GM23338 (cell line): Measurements from ENCODE around the gene CAND1. TPM values are rescaled to one million over a fixed set of nuclear protein-coding genes. Genes with fewer than 3 reads are reported as not detected.

Experiments used
- ATAC-seq: fragments of 200-7000 bp; cut with Tn5 transposase; 3 replicates; pipeline ENCODE4 v1.9.1; 2020
- DNase-seq: peaks from one replicate; pipeline ENCODE4 v3.0.0-alpha.2; 2015; ENCODE audit warnings: low spot score
- H2AFZ ChIP-seq: fragments of 200-600 bp; sonication (generic); 2 replicates; pipeline ENCODE4 v1.8.0; 2016; ENCODE audit warnings: antibody characterized with exemption, mild to moderate bottlenecking, moderate library complexity
- H3F3A ChIP-seq: fragments of 200-600 bp; sonication (generic); replicated peaks from 2 replicates; pipeline ENCODE4 v1.8.0; 2017; ENCODE audit warnings: antibody characterized with exemption, mixed run types, low read depth
- H3K27ac ChIP-seq: fragments of 200-600 bp; sonication (generic); 2 replicates; pipeline ENCODE4 v1.6.1; 2016; ENCODE audit warnings: low read depth
- H3K27me3 ChIP-seq: fragments of 200-600 bp; sonication (generic); 2 replicates; pipeline ENCODE4 v1.8.0; 2016; ENCODE audit warnings: mild to moderate bottlenecking, mixed run types, moderate library complexity; ENCODE audit not compliant: insufficient read depth
- H3K36me3 ChIP-seq: fragments of 200-600 bp; sonication (generic); 2 replicates; pipeline ENCODE4 v1.8.0; 2016; ENCODE audit warnings: mild to moderate bottlenecking; ENCODE audit not compliant: insufficient read depth
- H3K4me1 ChIP-seq: fragments of 200-600 bp; sonication (generic); 2 replicates; pipeline ENCODE4 v1.8.0; 2016; ENCODE audit warnings: mild to moderate bottlenecking, moderate library complexity; ENCODE audit not compliant: insufficient read depth
- H3K4me2 ChIP-seq: fragments of 200-600 bp; sonication (generic); 2 replicates; pipeline ENCODE4 v1.7.1; 2017; ENCODE audit warnings: mixed run types
- H3K4me3 ChIP-seq: fragments of 200-600 bp; sonication (generic); 2 replicates; pipeline ENCODE4 v1.6.1; 2016; ENCODE audit warnings: mixed run types
- H3K79me2 ChIP-seq: fragments of 200-600 bp; sonication (generic); replicated peaks from 2 replicates; pipeline ENCODE4 v1.8.0; 2017; ENCODE audit warnings: mild to moderate bottlenecking; ENCODE audit not compliant: insufficient read depth
- H3K9me2 ChIP-seq: fragments of 200-600 bp; sonication (generic); 2 replicates; pipeline ENCODE4 v1.8.0; 2017; ENCODE audit not compliant: insufficient read depth
- H4K20me1 ChIP-seq: fragments of 200-600 bp; sonication (generic); replicated peaks from 2 replicates; pipeline ENCODE4 v1.8.0; 2017; ENCODE audit warnings: mild to moderate bottlenecking; ENCODE audit not compliant: insufficient read depth
- H3K27ac Mint-ChIP-seq: 2 replicates; pipeline ENCODE4 v1.8.0; 2020; ENCODE audit warnings: inconsistent platforms, mild to moderate bottlenecking, moderate library complexity, mixed read lengths
- H3K27me3 Mint-ChIP-seq: 3 replicates; pipeline ENCODE4 v1.8.0; 2022; ENCODE audit warnings: low read depth, mild to moderate bottlenecking, moderate library complexity, mixed read lengths, inconsistent platforms; ENCODE audit not compliant: insufficient read depth, poor library complexity
- H3K36me3 Mint-ChIP-seq: 3 replicates; pipeline ENCODE4 v1.8.0; 2021; ENCODE audit warnings: low read depth, mild to moderate bottlenecking, inconsistent platforms, moderate library complexity, mixed read lengths
- H3K4me1 Mint-ChIP-seq: 3 replicates; pipeline ENCODE4 v1.8.0; 2020; ENCODE audit warnings: mild to moderate bottlenecking, inconsistent platforms, mixed read lengths
- H3K4me3 Mint-ChIP-seq: 3 replicates; pipeline ENCODE4 v1.8.0; 2021; ENCODE audit warnings: moderate library complexity, mild to moderate bottlenecking, inconsistent platforms, mixed read lengths
- H3K9me3 Mint-ChIP-seq: 3 replicates; pipeline ENCODE4 v1.8.0; 2020; ENCODE audit warnings: moderate library complexity, mild to moderate bottlenecking, inconsistent platforms, mixed read lengths
- CTCF ChIP-seq, 2 experiments: fragments of 200-600 bp in 1 of 2; sonication (generic) in 1 of 2; conservative IDR thresholded peaks; 2 replicates each; pipeline versions ENCODE4 v1.5.1 to v1.6.1; 2016 to 2017; ENCODE audit warnings: antibody characterized with exemption in 2 of 2, low read depth in 2 of 2, mild to moderate bottlenecking in 2 of 2, moderate library complexity in 1 of 2
- EZH2 ChIP-seq: fragments of 200-600 bp; sonication (generic); IDR thresholded peaks from one replicate; pipeline ENCODE4 v1.8.0; 2017; ENCODE audit warnings: antibody characterized with exemption, mild to moderate bottlenecking, low read depth; ENCODE audit not compliant: unreplicated experiment
- NANOG ChIP-seq: IDR thresholded peaks from 2 replicates; pipeline ENCODE4 v1.6.1; 2016; ENCODE audit warnings: antibody characterized with exemption, borderline replicate concordance
- POLR2AphosphoS5 ChIP-seq: IDR thresholded peaks from 2 replicates; pipeline ENCODE4 v1.6.1; 2016; ENCODE audit warnings: antibody characterized with exemption, low read depth
- STAT1 ChIP-seq: IDR thresholded peaks from one replicate; pipeline ENCODE4 v1.6.1; 2016; ENCODE audit warnings: antibody characterized with exemption; ENCODE audit not compliant: unreplicated experiment
- ZNF331 ChIP-seq: fragments of 250-450 bp; sonication (Bioruptor Pico); IDR thresholded peaks from 2 replicates; pipeline ENCODE4 v1.5.0; 2020; ENCODE audit warnings: low read depth, mild to moderate bottlenecking, moderate library complexity
- polyA plus RNA-seq: library from polyadenylated mRNA; unstranded; fragments of >200 nt; fragmentation: Nextera tagmentation; extraction: Ambion mirVana; gene quantifications from 2 replicates; pipeline ENCODE4 v1.2.1, GENCODE V29; 2016
- total RNA-seq: library from RNA; depleted of rRNA; stranded (reverse); fragments of >200 nt; shearing (Covaris generic); gene quantifications from 2 replicates; pipeline ENCODE4 v1.2.3, GENCODE V29; 2014
- TF ChIP-seq, protein P1 (sequence below): fragments of 250-450 bp; sonication (Bioruptor Pico); IDR thresholded peaks from 2 replicates; pipeline ENCODE4 v1.5.0; 2020; ENCODE audit warnings: mild to moderate bottlenecking, moderate library complexity

Gene CAND1
- total and polyA plus RNA-seq, 2 experiments from 2014 or later: 71.4 to 151 TPM

DNA sequence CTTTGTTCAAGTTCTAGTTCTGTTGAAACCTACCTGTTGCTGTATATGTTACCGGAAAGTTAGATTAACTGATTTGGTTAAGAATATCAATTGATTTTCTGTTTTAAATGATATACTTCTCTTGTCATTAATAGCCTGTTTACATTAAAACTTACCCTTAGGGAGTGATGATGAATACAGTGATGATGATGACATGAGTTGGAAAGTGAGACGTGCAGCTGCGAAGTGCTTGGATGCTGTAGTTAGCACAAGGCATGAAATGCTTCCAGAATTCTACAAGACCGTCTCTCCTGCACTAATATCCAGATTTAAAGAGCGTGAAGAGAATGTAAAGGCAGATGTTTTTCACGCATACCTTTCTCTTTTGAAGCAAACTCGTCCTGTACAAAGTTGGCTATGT lies 33.0 kb downstream of the CAND1 start:
- Histone ChIP-seq H3F3A (no peaks in the 10 kb centered on the region), H3K36me3 (peaks cover 35% of the 10 kb centered on the region; the same call in 1 of the 2 replicates), H4K20me1 (no peaks in the 10 kb centered on the region; the same call in 1 of the 2 replicates), H3K27ac (no peak overlapping the region), H2AFZ (no peak overlapping the region), H3K79me2 (peaks cover 4% of the 10 kb centered on the region; the same call in 1 of the 2 replicates), H3K4me3 (no peak overlapping the region), H3K4me1 (no peaks in the 10 kb centered on the region), H3K4me2 (no peak overlapping the region), H3K27me3 (no peaks in the 10 kb centered on the region), H3K9me2 (no peaks in the 10 kb centered on the region)
- TF ChIP-seq, protein P1, sequence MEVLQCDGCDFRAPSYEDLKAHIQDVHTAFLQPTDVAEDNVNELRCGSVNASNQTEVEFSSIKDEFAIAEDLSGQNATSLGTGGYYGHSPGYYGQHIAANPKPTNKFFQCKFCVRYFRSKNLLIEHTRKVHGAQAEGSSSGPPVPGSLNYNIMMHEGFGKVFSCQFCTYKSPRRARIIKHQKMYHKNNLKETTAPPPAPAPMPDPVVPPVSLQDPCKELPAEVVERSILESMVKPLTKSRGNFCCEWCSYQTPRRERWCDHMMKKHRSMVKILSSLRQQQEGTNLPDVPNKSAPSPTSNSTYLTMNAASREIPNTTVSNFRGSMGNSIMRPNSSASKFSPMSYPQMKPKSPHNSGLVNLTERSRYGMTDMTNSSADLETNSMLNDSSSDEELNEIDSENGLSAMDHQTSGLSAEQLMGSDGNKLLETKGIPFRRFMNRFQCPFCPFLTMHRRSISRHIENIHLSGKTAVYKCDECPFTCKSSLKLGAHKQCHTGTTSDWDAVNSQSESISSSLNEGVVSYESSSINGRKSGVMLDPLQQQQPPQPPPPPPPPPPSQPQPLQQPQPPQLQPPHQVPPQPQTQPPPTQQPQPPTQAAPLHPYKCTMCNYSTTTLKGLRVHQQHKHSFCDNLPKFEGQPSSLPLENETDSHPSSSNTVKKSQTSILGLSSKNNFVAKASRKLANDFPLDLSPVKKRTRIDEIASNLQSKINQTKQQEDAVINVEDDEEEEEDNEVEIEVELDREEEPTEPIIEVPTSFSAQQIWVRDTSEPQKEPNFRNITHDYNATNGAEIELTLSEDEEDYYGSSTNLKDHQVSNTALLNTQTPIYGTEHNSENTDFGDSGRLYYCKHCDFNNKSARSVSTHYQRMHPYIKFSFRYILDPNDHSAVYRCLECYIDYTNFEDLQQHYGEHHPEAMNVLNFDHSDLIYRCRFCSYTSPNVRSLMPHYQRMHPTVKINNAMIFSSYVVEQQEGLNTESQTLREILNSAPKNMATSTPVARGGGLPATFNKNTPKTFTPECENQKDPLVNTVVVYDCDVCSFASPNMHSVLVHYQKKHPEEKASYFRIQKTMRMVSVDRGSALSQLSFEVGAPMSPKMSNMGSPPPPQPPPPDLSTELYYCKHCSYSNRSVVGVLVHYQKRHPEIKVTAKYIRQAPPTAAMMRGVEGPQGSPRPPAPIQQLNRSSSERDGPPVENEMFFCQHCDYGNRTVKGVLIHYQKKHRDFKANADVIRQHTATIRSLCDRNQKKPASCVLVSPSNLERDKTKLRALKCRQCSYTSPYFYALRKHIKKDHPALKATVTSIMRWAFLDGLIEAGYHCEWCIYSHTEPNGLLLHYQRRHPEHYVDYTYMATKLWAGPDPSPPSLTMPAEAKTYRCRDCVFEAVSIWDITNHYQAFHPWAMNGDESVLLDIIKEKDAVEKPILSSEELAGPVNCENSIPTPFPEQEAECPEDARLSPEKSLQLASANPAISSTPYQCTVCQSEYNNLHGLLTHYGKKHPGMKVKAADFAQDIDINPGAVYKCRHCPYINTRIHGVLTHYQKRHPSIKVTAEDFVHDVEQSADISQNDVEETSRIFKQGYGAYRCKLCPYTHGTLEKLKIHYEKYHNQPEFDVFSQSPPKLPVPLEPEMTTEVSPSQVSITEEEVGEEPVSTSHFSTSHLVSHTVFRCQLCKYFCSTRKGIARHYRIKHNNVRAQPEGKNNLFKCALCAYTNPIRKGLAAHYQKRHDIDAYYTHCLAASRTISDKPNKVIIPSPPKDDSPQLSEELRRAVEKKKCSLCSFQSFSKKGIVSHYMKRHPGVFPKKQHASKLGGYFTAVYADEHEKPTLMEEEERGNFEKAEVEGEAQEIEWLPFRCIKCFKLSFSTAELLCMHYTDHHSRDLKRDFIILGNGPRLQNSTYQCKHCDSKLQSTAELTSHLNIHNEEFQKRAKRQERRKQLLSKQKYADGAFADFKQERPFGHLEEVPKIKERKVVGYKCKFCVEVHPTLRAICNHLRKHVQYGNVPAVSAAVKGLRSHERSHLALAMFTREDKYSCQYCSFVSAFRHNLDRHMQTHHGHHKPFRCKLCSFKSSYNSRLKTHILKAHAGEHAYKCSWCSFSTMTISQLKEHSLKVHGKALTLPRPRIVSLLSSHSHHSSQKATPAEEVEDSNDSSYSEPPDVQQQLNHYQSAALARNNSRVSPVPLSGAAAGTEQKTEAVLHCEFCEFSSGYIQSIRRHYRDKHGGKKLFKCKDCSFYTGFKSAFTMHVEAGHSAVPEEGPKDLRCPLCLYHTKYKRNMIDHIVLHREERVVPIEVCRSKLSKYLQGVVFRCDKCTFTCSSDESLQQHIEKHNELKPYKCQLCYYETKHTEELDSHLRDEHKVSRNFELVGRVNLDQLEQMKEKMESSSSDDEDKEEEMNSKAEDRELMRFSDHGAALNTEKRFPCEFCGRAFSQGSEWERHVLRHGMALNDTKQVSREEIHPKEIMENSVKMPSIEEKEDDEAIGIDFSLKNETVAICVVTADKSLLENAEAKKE (CRISPR knock-in tag): no peak
- no peak for TF ChIP-seq NANOG
- no peak for TF ChIP-seq EZH2
- no peak for TF ChIP-seq CTCF (conservative IDR thresholded peaks at IDR 0.05; ENCODE audit: low read depth in 2 of 2)
- no peak for TF ChIP-seq STAT1
- TF ChIP-seq ZNF331 (CRISPR knock-in tag): no peak
- TF ChIP-seq POLR2AphosphoS5: no peak
- Mint-ChIP-seq H3K27me3 (no peaks in the 10 kb centered on the region), H3K9me3 (no peaks in the 10 kb centered on the region), H3K27ac (no peak overlapping the region), H3K4me1 (no peaks in the 10 kb centered on the region), H3K4me3 (no peak overlapping the region), H3K36me3 (peaks cover 52% of the 10 kb centered on the region; the same call in 2 of the 3 replicates)
- ATAC-seq: no peak
- no peak for DNase-seq
